GM15510 (cell line): Measurements from ENCODE around the gene CTF1.

Experiments
- POLR2A ChIP-seq: IDR thresholded peaks from 3 replicates; pipeline ENCODE4 v1.6.1; 2011; ENCODE audit warnings: borderline replicate concordance; ENCODE audit not compliant: insufficient read length; ENCODE audit errors: extremely low read depth

The CTF1 gene

GRCh38 chr16:30934827-30935557, 38.6 kb downstream of the CTF1 start:
- TF ChIP-seq POLR2A: no peak

- TF ChIP-seq POLR2A: no peak
Measured at GRCh38 chr16:30937692-30938091, 41.3 kb downstream of the CTF1 start.

- TF ChIP-seq POLR2A: no peak
Measured at GRCh38 chr16:30941600-30942425, 45.4 kb downstream of the CTF1 start.

GRCh38 chr16:30942426-30942806, 46.0 kb downstream of the CTF1 start:
- TF ChIP-seq POLR2A: no peak

- TF ChIP-seq POLR2A: no peak
Measured at GRCh38 chr16:30944352-30944751, 47.9 kb downstream of the CTF1 start.

GRCh38 chr16:30946671-30947540, 50.5 kb downstream of the CTF1 start:
- no peak for TF ChIP-seq POLR2A

GRCh38 chr16:30947541-30947858, 51.1 kb downstream of the CTF1 start:
- no peak for TF ChIP-seq POLR2A

GRCh38 chr16:30947859-30948666, 51.6 kb downstream of the CTF1 start:
- no peak for TF ChIP-seq POLR2A

GRCh38 chr16:30948667-30949649, 52.5 kb downstream of the CTF1 start, which contains the start of gene ORAI3:
TSS of gene ORAI3 (plus strand) at chr16:30949068. CDS start at chr16:30949290, 222 bp downstream.
- TF ChIP-seq POLR2A: peak; percentile 78

GRCh38 chr16:30949650-30950515, 53.5 kb downstream of the CTF1 start:
- peak; percentile 59 for TF ChIP-seq POLR2A

GRCh38 chr16:30950516-30951065, 54.2 kb downstream of the CTF1 start:
- no peak for TF ChIP-seq POLR2A

GRCh38 chr16:30951193-30951592, 54.8 kb downstream of the CTF1 start:
- no peak for TF ChIP-seq POLR2A
